Endodermal cell (in vitro differentiated cells): ENCODE measurements around the gene PDZD7. TPM values are rescaled to one million over a fixed set of nuclear protein-coding genes. Genes with fewer than 3 reads are reported as not detected.

ENCODE experiments used
- DNase-seq: peaks from one replicate; pipeline ENCODE4 v3.0.0-alpha.2; 2017
- H3K27ac ChIP-seq: 2 replicates; pipeline ENCODE4 v1.5.1; 2013; ENCODE audit warnings: mild to moderate bottlenecking, low read depth, low read length, moderate library complexity
- H3K27me3 ChIP-seq: 2 replicates; pipeline ENCODE4 v1.6.1; 2013; ENCODE audit warnings: mild to moderate bottlenecking, low read length, moderate library complexity; ENCODE audit not compliant: insufficient read depth, control insufficient read depth, poor library complexity, severe bottlenecking
- H3K36me3 ChIP-seq: 2 replicates; pipeline ENCODE4 v1.7.0; 2013; ENCODE audit warnings: mild to moderate bottlenecking, low read length, moderate library complexity; ENCODE audit not compliant: control insufficient read depth, insufficient read depth
- H3K4me1 ChIP-seq: one replicate; pipeline ENCODE4 v1.7.0; 2013; ENCODE audit warnings: low read length; ENCODE audit not compliant: control insufficient read depth, insufficient read depth
- H3K4me3 ChIP-seq: 2 replicates; pipeline ENCODE4 v1.5.1; 2013; ENCODE audit warnings: mild to moderate bottlenecking, low read length, moderate library complexity
- H3K9ac ChIP-seq: 2 replicates; pipeline ENCODE4 v1.6.1; 2013; ENCODE audit warnings: mild to moderate bottlenecking, low read length, moderate library complexity; ENCODE audit not compliant: poor library complexity, severe bottlenecking; ENCODE audit errors: extremely low read depth
- H3K9me3 ChIP-seq: 2 replicates; pipeline ENCODE4 v1.6.1; 2013; ENCODE audit warnings: mild to moderate bottlenecking, low read length, moderate library complexity; ENCODE audit not compliant: control insufficient read depth
- H3K27ac Mint-ChIP-seq: 2 replicates; pipeline ENCODE4 v1.8.0; 2020; ENCODE audit warnings: mixed read lengths
- H3K27me3 Mint-ChIP-seq: 2 replicates; pipeline ENCODE4 v1.8.0; 2021; ENCODE audit warnings: mild to moderate bottlenecking, mixed read lengths; ENCODE audit not compliant: insufficient read depth
- H3K36me3 Mint-ChIP-seq: 2 replicates; pipeline ENCODE4 v1.8.0; 2020; ENCODE audit warnings: low read depth, mixed read lengths
- H3K4me1 Mint-ChIP-seq: 2 replicates; pipeline ENCODE4 v1.8.0; 2020; ENCODE audit warnings: mixed read lengths
- H3K4me3 Mint-ChIP-seq: 2 replicates; pipeline ENCODE4 v1.8.0; 2020; ENCODE audit warnings: mild to moderate bottlenecking, moderate library complexity, mixed read lengths
- H3K9me3 Mint-ChIP-seq: 2 replicates; pipeline ENCODE4 v1.8.0; 2020; ENCODE audit warnings: mild to moderate bottlenecking, mixed read lengths
- WGBS, 2 experiments: methylation state at CpG; one replicate each; pipeline versions ENCODE4 v1.1.5 to v1.1.7; 2013; ENCODE audit warnings: missing lambda C conversion rate in 2 of 2, mixed read lengths in 1 of 2; ENCODE audit not compliant: insufficient coverage in 1 of 2, insufficient read length in 1 of 2; 5-methylcytosine and 5-hydroxymethylcytosine counted together
- total RNA-seq, 2 donors: library from RNA; stranded (reverse); fragmentation: NEBNext Ultra II Directional in 1 of 2; extraction: Animal tissue kit (Norgen Biotek cat#: 25700) in 1 of 2; gene quantifications; 2 replicates in 1 of 2; 3 replicates in 1 of 2; pipeline ENCODE4 v1.2.1, GENCODE V29; 2021
- TF ChIP-seq, protein P1 (sequence below): fragments of 200-600 bp; sonication (generic); conservative IDR thresholded peaks from 2 replicates; pipeline ENCODE4 v1.5.0; 2021; ENCODE audit warnings: antibody characterized with exemption, mild to moderate bottlenecking

The PDZD7 gene
- total RNA-seq, 2 donors from 2014 or later: 0.49 to 1.1 TPM

- TF ChIP-seq, protein P1, sequence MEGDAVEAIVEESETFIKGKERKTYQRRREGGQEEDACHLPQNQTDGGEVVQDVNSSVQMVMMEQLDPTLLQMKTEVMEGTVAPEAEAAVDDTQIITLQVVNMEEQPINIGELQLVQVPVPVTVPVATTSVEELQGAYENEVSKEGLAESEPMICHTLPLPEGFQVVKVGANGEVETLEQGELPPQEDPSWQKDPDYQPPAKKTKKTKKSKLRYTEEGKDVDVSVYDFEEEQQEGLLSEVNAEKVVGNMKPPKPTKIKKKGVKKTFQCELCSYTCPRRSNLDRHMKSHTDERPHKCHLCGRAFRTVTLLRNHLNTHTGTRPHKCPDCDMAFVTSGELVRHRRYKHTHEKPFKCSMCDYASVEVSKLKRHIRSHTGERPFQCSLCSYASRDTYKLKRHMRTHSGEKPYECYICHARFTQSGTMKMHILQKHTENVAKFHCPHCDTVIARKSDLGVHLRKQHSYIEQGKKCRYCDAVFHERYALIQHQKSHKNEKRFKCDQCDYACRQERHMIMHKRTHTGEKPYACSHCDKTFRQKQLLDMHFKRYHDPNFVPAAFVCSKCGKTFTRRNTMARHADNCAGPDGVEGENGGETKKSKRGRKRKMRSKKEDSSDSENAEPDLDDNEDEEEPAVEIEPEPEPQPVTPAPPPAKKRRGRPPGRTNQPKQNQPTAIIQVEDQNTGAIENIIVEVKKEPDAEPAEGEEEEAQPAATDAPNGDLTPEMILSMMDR: no peak
Observed at GRCh38 chr10:101061624-101062231, 30.8 kb upstream of the PDZD7 start, which contains the start of gene KAZALD1. KAZALD1 (plus strand) TSS chr10:101061989; CDS start chr10:101062593, 604 bp downstream.

DNA sequence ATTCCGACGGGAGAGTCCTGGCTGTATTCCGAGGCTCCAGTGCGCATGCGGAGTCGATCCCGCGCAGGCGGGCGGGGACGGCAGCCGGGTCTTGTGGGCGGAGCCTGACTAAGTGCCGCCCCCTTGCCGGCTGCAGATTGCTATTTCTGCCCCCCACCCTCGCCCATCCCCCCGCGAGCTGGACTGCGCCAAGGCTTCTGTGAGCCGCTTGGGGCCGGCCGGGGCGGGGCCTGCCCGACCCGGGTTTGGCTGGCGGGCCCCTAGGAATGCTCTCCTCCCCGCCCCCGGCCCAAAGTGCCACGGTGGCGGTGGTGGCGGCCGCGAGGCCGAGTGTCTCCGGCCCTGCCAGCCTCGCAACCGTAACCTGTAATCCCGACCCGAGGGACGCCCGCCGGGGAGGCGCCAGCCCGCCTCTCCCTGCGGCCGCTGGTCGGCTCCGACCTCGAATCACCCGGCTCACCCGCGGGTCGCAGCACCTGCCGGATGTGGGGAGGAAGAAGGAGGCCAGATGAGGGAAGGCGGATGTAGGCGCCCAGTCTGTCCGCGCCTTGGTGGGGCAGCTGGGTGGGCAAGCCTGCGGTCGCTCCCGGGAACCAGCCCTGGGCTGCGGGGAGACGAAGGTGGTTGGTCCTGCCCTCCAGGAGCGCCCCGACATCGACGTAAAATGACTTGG is 30.2 kb upstream of the PDZD7 start:
- Histone ChIP-seq H3K4me3 (peak overlapping the region; percentile 92), H3K27ac (peak overlapping the region; percentile 86), H3K9ac (peak overlapping the region; percentile 90), H3K27me3 (peaks cover 44% of the 10 kb centered on the region), H3K36me3 (no peaks in the 10 kb centered on the region), H3K4me1 (peaks cover 5% of the 10 kb centered on the region), H3K9me3 (no peaks in the 10 kb centered on the region)
- Mint-ChIP-seq H3K27ac (peak overlapping the region; percentile 98), H3K4me1 (peaks cover 28% of the 10 kb centered on the region), H3K27me3 (peaks cover 45% of the 10 kb centered on the region), H3K4me3 (peak overlapping the region; percentile 81), H3K9me3 (no peaks in the 10 kb centered on the region), H3K36me3 (peaks cover 5% of the 10 kb centered on the region)
- peak; percentile 98 for DNase-seq
- WGBS, 2 experiments: 1 to 3% methylated on average over 23 to 67 of the region's 67 CpGs
- TF ChIP-seq, protein P1: no peak

More at GRCh38 chr10:101061624-101062231, 30.8 kb upstream of the PDZD7 start, which contains the start of gene KAZALD1:
- Histone ChIP-seq H3K27me3 (peaks cover 50% of the 10 kb centered on the region), H3K9me3 (no peaks in the 10 kb centered on the region), H3K4me3 (peak within 1 kb of the TSS; percentile 92), H3K27ac (peak within 1 kb of the TSS; percentile 86), H3K9ac (peak within 1 kb of the TSS; percentile 90), H3K4me1 (peaks cover 5% of the 10 kb centered on the region), H3K36me3 (no peaks in the 10 kb centered on the region)
- H3K27me3 Mint-ChIP-seq: peaks cover 52% of the 10 kb centered on the region
- peak; percentile 86 for DNase-seq
- peaks cover 2% of the 10 kb centered on the region for H3K36me3 Mint-ChIP-seq
- H3K4me3 Mint-ChIP-seq: peak within 1 kb of the TSS; percentile 81
- H3K27ac Mint-ChIP-seq: peak within 1 kb of the TSS; percentile 98
- 12% methylated on average over 16 to 31 of the region's 31 CpGs for WGBS, 2 experiments
- H3K4me1 Mint-ChIP-seq: peaks cover 30% of the 10 kb centered on the region
- H3K9me3 Mint-ChIP-seq: no peaks in the 10 kb centered on the region

DNA sequence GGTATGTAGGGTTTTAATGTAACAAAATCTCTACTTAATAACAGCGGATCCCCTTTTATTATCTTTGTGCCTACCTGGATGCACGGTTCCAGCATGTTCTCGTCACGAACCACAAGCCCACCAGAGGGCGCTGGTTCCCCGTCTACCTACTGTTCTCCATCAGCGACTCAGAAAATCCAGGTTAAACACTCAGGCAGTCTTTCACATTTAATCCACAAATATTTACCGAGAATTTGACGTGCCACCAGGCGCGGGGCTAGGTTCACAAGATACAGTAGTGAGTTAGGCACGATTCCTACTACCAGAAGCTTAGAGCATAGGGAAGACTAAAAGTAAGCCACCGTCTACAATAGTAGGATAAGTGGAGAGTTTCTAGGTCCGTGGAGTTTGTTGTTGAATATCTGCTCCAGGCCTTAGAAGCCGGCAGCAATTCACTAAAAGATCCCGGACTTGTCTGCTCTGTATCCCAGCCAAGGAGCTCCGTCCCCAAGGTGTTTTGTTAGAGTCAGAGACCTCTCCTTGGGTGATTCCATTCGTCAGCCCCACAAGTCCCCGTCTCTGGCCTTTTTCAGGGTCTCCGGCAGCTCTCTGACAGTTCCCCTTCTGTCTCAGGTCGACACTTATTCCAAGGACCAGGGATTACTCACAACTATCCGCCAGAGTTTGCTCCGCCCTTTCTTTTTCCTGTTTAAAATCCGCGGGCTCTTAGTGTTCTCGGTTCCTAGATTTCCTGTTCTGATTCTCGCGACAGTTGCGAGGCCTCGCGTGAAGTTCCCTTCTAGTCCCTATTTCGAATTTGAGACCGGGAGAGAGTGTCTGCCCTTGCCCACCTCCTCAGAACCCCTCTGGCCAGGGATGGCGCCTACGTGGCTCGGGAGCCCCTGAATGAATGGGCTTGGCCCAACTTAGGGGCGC is 29.4 kb upstream of the PDZD7 start:
- Mint-ChIP-seq H3K27ac (peak overlapping the region; percentile 98), H3K36me3 (peaks cover 5% of the 10 kb centered on the region), H3K4me1 (peaks cover 25% of the 10 kb centered on the region), H3K9me3 (no peaks in the 10 kb centered on the region), H3K4me3 (peak overlapping the region; percentile 81), H3K27me3 (peaks cover 37% of the 10 kb centered on the region)
- TF ChIP-seq, protein P1: peak; percentile 96
- Histone ChIP-seq H3K9me3 (no peaks in the 10 kb centered on the region), H3K4me1 (peaks cover 5% of the 10 kb centered on the region), H3K27ac (peak overlapping the region; percentile 78), H3K36me3 (no peaks in the 10 kb centered on the region), H3K27me3 (peaks cover 36% of the 10 kb centered on the region), H3K9ac (peak overlapping the region; percentile 90), H3K4me3 (peak overlapping the region; percentile 92)
- peak; percentile 94 for DNase-seq
- 0% methylated on average over 25 to 37 of the region's 37 CpGs for WGBS, 2 experiments
